ENCODE results near the gene CD96.
"Not testable (repeated sequence)": the region's sequence is repeated elsewhere in the genome, so short reads cannot be mapped to it uniquely, and the experiment has no call there.

Gene CD96

GRCh38 chr3:111548092-111548491 lies 6.1 kb downstream of the CD96 start:
- H3K9me3 ChIP-seq (ENCODE audit: control insufficient read depth in 1 of 2, low read length in 2 of 2): no peaks in the 10 kb centered on the region
- H3K27me3 ChIP-seq (ENCODE audit: control insufficient read depth in 1 of 2, insufficient read depth in 2 of 2, low read length in 2 of 2): no peaks in the 10 kb centered on the region
- H3K36me3 ChIP-seq (ENCODE audit: control insufficient read depth in 1 of 2, insufficient read depth in 2 of 2, low read length in 2 of 2): no peaks in the 10 kb centered on the region
- H3K4me3 ChIP-seq (ENCODE audit: low read depth in 1 of 2, low read length in 2 of 2): no peak overlapping the region
- H3K27ac ChIP-seq (ENCODE audit: low read depth, low read length): no peak overlapping the region
- peaks cover 0 to 12% of the 10 kb centered on the region in 2 donors for H3K4me1 ChIP-seq (ENCODE audit: control insufficient read depth in 1 of 2, insufficient read depth in 2 of 2, low read length in 2 of 2)
- no peak overlapping the region for H3K9ac ChIP-seq (ENCODE audit: low read depth in 1 of 2, low read length in 2 of 2)

GRCh38 chr3:111548756-111549155 lies 6.8 kb downstream of the CD96 start:
- no peaks in the 10 kb centered on the region for H3K9me3 ChIP-seq (ENCODE audit: control insufficient read depth in 1 of 2, low read length in 2 of 2)
- H3K27me3 ChIP-seq (ENCODE audit: control insufficient read depth in 1 of 2, insufficient read depth in 2 of 2, low read length in 2 of 2): no peaks in the 10 kb centered on the region
- H3K27ac ChIP-seq (ENCODE audit: low read depth, low read length): no peak overlapping the region
- no peak overlapping the region for H3K4me3 ChIP-seq (ENCODE audit: low read depth in 1 of 2, low read length in 2 of 2)
- H3K36me3 ChIP-seq (ENCODE audit: control insufficient read depth in 1 of 2, insufficient read depth in 2 of 2, low read length in 2 of 2): no peaks in the 10 kb centered on the region
- H3K9ac ChIP-seq (ENCODE audit: low read depth in 1 of 2, low read length in 2 of 2): no peak overlapping the region
- peaks cover 0 to 12% of the 10 kb centered on the region in 2 donors for H3K4me1 ChIP-seq (ENCODE audit: control insufficient read depth in 1 of 2, insufficient read depth in 2 of 2, low read length in 2 of 2)

GRCh38 chr3:111561902-111562301 lies 19.9 kb downstream of the CD96 start:
- H3K27ac ChIP-seq (ENCODE audit: low read depth, low read length); H3K27me3 ChIP-seq (ENCODE audit: control insufficient read depth in 1 of 2, insufficient read depth in 2 of 2, low read length in 2 of 2); H3K9ac ChIP-seq (ENCODE audit: low read depth in 1 of 2, low read length in 2 of 2); H3K9me3 ChIP-seq (ENCODE audit: control insufficient read depth in 1 of 2, low read length in 2 of 2); H3K4me3 ChIP-seq (ENCODE audit: low read depth in 1 of 2, low read length in 2 of 2); H3K36me3 ChIP-seq (ENCODE audit: control insufficient read depth in 1 of 2, insufficient read depth in 2 of 2, low read length in 2 of 2); H3K4me1 ChIP-seq (ENCODE audit: control insufficient read depth in 1 of 2, insufficient read depth in 2 of 2, low read length in 2 of 2): not testable (repeated sequence)

- no peaks in the 10 kb centered on the region for H3K27me3 ChIP-seq (ENCODE audit: control insufficient read depth in 1 of 2, insufficient read depth in 2 of 2, low read length in 2 of 2)
- H3K9ac ChIP-seq (ENCODE audit: low read depth in 1 of 2, low read length in 2 of 2): no peak overlapping the region
- H3K27ac ChIP-seq (ENCODE audit: low read depth, low read length): no peak overlapping the region
- H3K9me3 ChIP-seq (ENCODE audit: control insufficient read depth in 1 of 2, low read length in 2 of 2): no peaks in the 10 kb centered on the region
- no peaks in the 10 kb centered on the region for H3K36me3 ChIP-seq (ENCODE audit: control insufficient read depth in 1 of 2, insufficient read depth in 2 of 2, low read length in 2 of 2)
- no peak overlapping the region for H3K4me3 ChIP-seq (ENCODE audit: low read depth in 1 of 2, low read length in 2 of 2)
- H3K4me1 ChIP-seq (ENCODE audit: control insufficient read depth in 1 of 2, insufficient read depth in 2 of 2, low read length in 2 of 2): no peaks in the 10 kb centered on the region
Observed at GRCh38 chr3:111566844-111567243, 24.8 kb downstream of the CD96 start.

- Histone ChIP-seq H3K9ac (ENCODE audit: low read depth in 1 of 2, low read length in 2 of 2) (no peak overlapping the region), H3K4me1 (ENCODE audit: control insufficient read depth in 1 of 2, insufficient read depth in 2 of 2, low read length in 2 of 2) (no peaks in the 10 kb centered on the region), H3K36me3 (ENCODE audit: control insufficient read depth in 1 of 2, insufficient read depth in 2 of 2, low read length in 2 of 2) (no peaks in the 10 kb centered on the region), H3K9me3 (ENCODE audit: control insufficient read depth in 1 of 2, low read length in 2 of 2) (no peaks in the 10 kb centered on the region), H3K4me3 (ENCODE audit: low read depth in 1 of 2, low read length in 2 of 2) (no peak overlapping the region), H3K27ac (ENCODE audit: low read depth, low read length) (no peak overlapping the region), H3K27me3 (ENCODE audit: control insufficient read depth in 1 of 2, insufficient read depth in 2 of 2, low read length in 2 of 2) (no peaks in the 10 kb centered on the region)
Observed at GRCh38 chr3:111568355-111568754, 26.4 kb downstream of the CD96 start.

GRCh38 chr3:111568911-111569310 lies 26.9 kb downstream of the CD96 start:
- no peaks in the 10 kb centered on the region for H3K36me3 ChIP-seq (ENCODE audit: control insufficient read depth in 1 of 2, insufficient read depth in 2 of 2, low read length in 2 of 2)
- H3K27ac ChIP-seq (ENCODE audit: low read depth, low read length): no peak overlapping the region
- H3K27me3 ChIP-seq (ENCODE audit: control insufficient read depth in 1 of 2, insufficient read depth in 2 of 2, low read length in 2 of 2): no peaks in the 10 kb centered on the region
- H3K9ac ChIP-seq (ENCODE audit: low read depth in 1 of 2, low read length in 2 of 2): no peak overlapping the region
- H3K4me1 ChIP-seq (ENCODE audit: control insufficient read depth in 1 of 2, insufficient read depth in 2 of 2, low read length in 2 of 2): no peaks in the 10 kb centered on the region
- H3K4me3 ChIP-seq (ENCODE audit: low read depth in 1 of 2, low read length in 2 of 2): no peak overlapping the region
- no peaks in the 10 kb centered on the region for H3K9me3 ChIP-seq (ENCODE audit: control insufficient read depth in 1 of 2, low read length in 2 of 2)

- H3K4me3 ChIP-seq (ENCODE audit: low read depth in 1 of 2, low read length in 2 of 2): no peak overlapping the region
- no peaks in the 10 kb centered on the region for H3K36me3 ChIP-seq (ENCODE audit: control insufficient read depth in 1 of 2, insufficient read depth in 2 of 2, low read length in 2 of 2)
- no peak overlapping the region for H3K9ac ChIP-seq (ENCODE audit: low read depth in 1 of 2, low read length in 2 of 2)
- no peak overlapping the region for H3K27ac ChIP-seq (ENCODE audit: low read depth, low read length)
- no peaks in the 10 kb centered on the region for H3K9me3 ChIP-seq (ENCODE audit: control insufficient read depth in 1 of 2, low read length in 2 of 2)
- H3K27me3 ChIP-seq (ENCODE audit: control insufficient read depth in 1 of 2, insufficient read depth in 2 of 2, low read length in 2 of 2): no peaks in the 10 kb centered on the region
- no peaks in the 10 kb centered on the region for H3K4me1 ChIP-seq (ENCODE audit: control insufficient read depth in 1 of 2, insufficient read depth in 2 of 2, low read length in 2 of 2)
Observed at GRCh38 chr3:111570404-111571030, 28.5 kb downstream of the CD96 start.

- Histone ChIP-seq H3K4me1 (ENCODE audit: control insufficient read depth in 1 of 2, insufficient read depth in 2 of 2, low read length in 2 of 2) (no peaks in the 10 kb centered on the region), H3K27me3 (ENCODE audit: control insufficient read depth in 1 of 2, insufficient read depth in 2 of 2, low read length in 2 of 2) (no peaks in the 10 kb centered on the region), H3K4me3 (ENCODE audit: low read depth in 1 of 2, low read length in 2 of 2) (no peak overlapping the region), H3K9ac (ENCODE audit: low read depth in 1 of 2, low read length in 2 of 2) (no peak overlapping the region), H3K36me3 (ENCODE audit: control insufficient read depth in 1 of 2, insufficient read depth in 2 of 2, low read length in 2 of 2) (no peaks in the 10 kb centered on the region), H3K27ac (ENCODE audit: low read depth, low read length) (no peak overlapping the region), H3K9me3 (ENCODE audit: control insufficient read depth in 1 of 2, low read length in 2 of 2) (no peaks in the 10 kb centered on the region)
Observed at GRCh38 chr3:111571282-111571681, 29.3 kb downstream of the CD96 start.

GRCh38 chr3:111571907-111572460 lies 30.0 kb downstream of the CD96 start:
- Histone ChIP-seq H3K9ac (ENCODE audit: low read depth in 1 of 2, low read length in 2 of 2) (no peak overlapping the region), H3K27me3 (ENCODE audit: control insufficient read depth in 1 of 2, insufficient read depth in 2 of 2, low read length in 2 of 2) (no peaks in the 10 kb centered on the region), H3K4me1 (ENCODE audit: control insufficient read depth in 1 of 2, insufficient read depth in 2 of 2, low read length in 2 of 2) (no peaks in the 10 kb centered on the region)

GRCh38 chr3:111577113-111577512 lies 35.1 kb downstream of the CD96 start:
- no peak overlapping the region for H3K27ac ChIP-seq (ENCODE audit: low read depth, low read length)
- H3K9ac ChIP-seq (ENCODE audit: low read depth in 1 of 2, low read length in 2 of 2): no peak overlapping the region
- no peaks in the 10 kb centered on the region for H3K27me3 ChIP-seq (ENCODE audit: control insufficient read depth in 1 of 2, insufficient read depth in 2 of 2, low read length in 2 of 2)
- no peak overlapping the region for H3K4me3 ChIP-seq (ENCODE audit: low read depth in 1 of 2, low read length in 2 of 2)
- no peaks in the 10 kb centered on the region for H3K36me3 ChIP-seq (ENCODE audit: control insufficient read depth in 1 of 2, insufficient read depth in 2 of 2, low read length in 2 of 2)
- H3K4me1 ChIP-seq (ENCODE audit: control insufficient read depth in 1 of 2, insufficient read depth in 2 of 2, low read length in 2 of 2): no peaks in the 10 kb centered on the region
- no peaks in the 10 kb centered on the region for H3K9me3 ChIP-seq (ENCODE audit: control insufficient read depth in 1 of 2, low read length in 2 of 2)

More at GRCh38 chr3:111571907-111572460, 30.0 kb downstream of the CD96 start:
- Histone ChIP-seq H3K9me3 (ENCODE audit: control insufficient read depth in 1 of 2, low read length in 2 of 2) (no peaks in the 10 kb centered on the region), H3K27ac (ENCODE audit: low read depth, low read length) (no peak overlapping the region), H3K4me3 (ENCODE audit: low read depth in 1 of 2, low read length in 2 of 2) (no peak overlapping the region), H3K36me3 (ENCODE audit: control insufficient read depth in 1 of 2, insufficient read depth in 2 of 2, low read length in 2 of 2) (no peaks in the 10 kb centered on the region)
